Measurements from ENCODE around the gene CSNK1E.

Gene CSNK1E

GRCh38 chr22:38314051-38314932, 2.9 kb downstream of the CSNK1E start:
- H3K9ac ChIP-seq (ENCODE audit: low read length in 2 of 2): peak overlapping the region; percentile 74 to 97
- peaks cover 72% of the 10 kb centered on the region for H3K4me1 ChIP-seq (ENCODE audit: control insufficient read depth, insufficient read depth, low read length)
- no peaks in the 10 kb centered on the region for H3K9me3 ChIP-seq (ENCODE audit: control insufficient read depth in 2 of 2, low read length in 2 of 2)
- no peaks in the 10 kb centered on the region for H3K27me3 ChIP-seq (ENCODE audit: control insufficient read depth in 1 of 2, insufficient read depth in 2 of 2, low read length in 2 of 2)
- H3K27ac ChIP-seq (ENCODE audit: low read length): peak overlapping the region; percentile 94
- peak overlapping the region; percentile 81 to 96 for H3K4me3 ChIP-seq (ENCODE audit: low read length in 2 of 2)
- H3K36me3 ChIP-seq (ENCODE audit: control insufficient read depth in 2 of 2, insufficient read depth in 2 of 2, low read length in 2 of 2): peaks cover 3 to 8% of the 10 kb centered on the region in 2 donors

- Histone ChIP-seq H3K27ac (ENCODE audit: low read length) (peak overlapping the region; percentile 94), H3K4me1 (ENCODE audit: control insufficient read depth, insufficient read depth, low read length) (peaks cover 78% of the 10 kb centered on the region), H3K36me3 (ENCODE audit: control insufficient read depth in 2 of 2, insufficient read depth in 2 of 2, low read length in 2 of 2) (peaks cover 3 to 8% of the 10 kb centered on the region in 2 donors), H3K9ac (ENCODE audit: low read length in 2 of 2) (peak overlapping the region; percentile 74 to 97), H3K9me3 (ENCODE audit: control insufficient read depth in 2 of 2, low read length in 2 of 2) (no peaks in the 10 kb centered on the region), H3K4me3 (ENCODE audit: low read length in 2 of 2) (peak overlapping the region; percentile 81 to 96), H3K27me3 (ENCODE audit: control insufficient read depth in 1 of 2, insufficient read depth in 2 of 2, low read length in 2 of 2) (no peaks in the 10 kb centered on the region)
These were observed 3.8 kb downstream of the CSNK1E start for GRCh38 chr22:38313384-38313955.

GRCh38 chr22:38312261-38312800, 4.9 kb downstream of the CSNK1E start:
- peak overlapping the region in 1 of 2 donors; percentile 55 for H3K9ac ChIP-seq (ENCODE audit: low read length in 2 of 2)
- peak overlapping the region; percentile 94 for H3K27ac ChIP-seq (ENCODE audit: low read length)
- H3K36me3 ChIP-seq (ENCODE audit: control insufficient read depth in 2 of 2, insufficient read depth in 2 of 2, low read length in 2 of 2): peaks cover 3 to 11% of the 10 kb centered on the region in 2 donors
- H3K4me3 ChIP-seq (ENCODE audit: low read length in 2 of 2): peak overlapping the region in 1 of 2 donors; percentile 15
- no peaks in the 10 kb centered on the region for H3K27me3 ChIP-seq (ENCODE audit: control insufficient read depth in 1 of 2, insufficient read depth in 2 of 2, low read length in 2 of 2)
- H3K9me3 ChIP-seq (ENCODE audit: control insufficient read depth in 2 of 2, low read length in 2 of 2): no peaks in the 10 kb centered on the region
- peaks cover 70% of the 10 kb centered on the region for H3K4me1 ChIP-seq (ENCODE audit: control insufficient read depth, insufficient read depth, low read length)

- no peaks in the 10 kb centered on the region for H3K9me3 ChIP-seq (ENCODE audit: control insufficient read depth in 2 of 2, low read length in 2 of 2)
- H3K27me3 ChIP-seq (ENCODE audit: control insufficient read depth in 1 of 2, insufficient read depth in 2 of 2, low read length in 2 of 2): no peaks in the 10 kb centered on the region
- H3K9ac ChIP-seq (ENCODE audit: low read length in 2 of 2): peak overlapping the region in 1 of 2 donors; percentile 40
- H3K4me1 ChIP-seq (ENCODE audit: control insufficient read depth, insufficient read depth, low read length): peaks cover 75% of the 10 kb centered on the region
- no peak overlapping the region for H3K4me3 ChIP-seq (ENCODE audit: low read length in 2 of 2)
- peaks cover 3 to 11% of the 10 kb centered on the region in 2 donors for H3K36me3 ChIP-seq (ENCODE audit: control insufficient read depth in 2 of 2, insufficient read depth in 2 of 2, low read length in 2 of 2)
- peak overlapping the region; percentile 66 for H3K27ac ChIP-seq (ENCODE audit: low read length)
These were observed 6.0 kb downstream of the CSNK1E start for GRCh38 chr22:38311323-38311620.

- H3K4me1 ChIP-seq (ENCODE audit: control insufficient read depth, insufficient read depth, low read length): peaks cover 79% of the 10 kb centered on the region
- H3K36me3 ChIP-seq (ENCODE audit: control insufficient read depth in 2 of 2, insufficient read depth in 2 of 2, low read length in 2 of 2): peaks cover 3 to 11% of the 10 kb centered on the region in 2 donors
- H3K4me3 ChIP-seq (ENCODE audit: low read length in 2 of 2): peak overlapping the region; percentile 9 to 52
- peak overlapping the region; percentile 29 to 47 for H3K9ac ChIP-seq (ENCODE audit: low read length in 2 of 2)
- H3K27ac ChIP-seq (ENCODE audit: low read length): peak overlapping the region; percentile 66
- H3K27me3 ChIP-seq (ENCODE audit: control insufficient read depth in 1 of 2, insufficient read depth in 2 of 2, low read length in 2 of 2): no peaks in the 10 kb centered on the region
- H3K9me3 ChIP-seq (ENCODE audit: control insufficient read depth in 2 of 2, low read length in 2 of 2): no peaks in the 10 kb centered on the region
These were observed 6.5 kb downstream of the CSNK1E start for GRCh38 chr22:38310518-38311322.

- Histone ChIP-seq H3K4me3 (ENCODE audit: low read length in 2 of 2) (peak overlapping the region in 1 of 2 donors; percentile 52), H3K4me1 (ENCODE audit: control insufficient read depth, insufficient read depth, low read length) (peaks cover 75% of the 10 kb centered on the region), H3K9me3 (ENCODE audit: control insufficient read depth in 2 of 2, low read length in 2 of 2) (no peaks in the 10 kb centered on the region), H3K27ac (ENCODE audit: low read length) (peak overlapping the region; percentile 66), H3K27me3 (ENCODE audit: control insufficient read depth in 1 of 2, insufficient read depth in 2 of 2, low read length in 2 of 2) (no peaks in the 10 kb centered on the region), H3K36me3 (ENCODE audit: control insufficient read depth in 2 of 2, insufficient read depth in 2 of 2, low read length in 2 of 2) (peaks cover 3 to 11% of the 10 kb centered on the region in 2 donors), H3K9ac (ENCODE audit: low read length in 2 of 2) (peak overlapping the region; percentile 29 to 53)
These were observed 7.4 kb downstream of the CSNK1E start for GRCh38 chr22:38309614-38310517.

GRCh38 chr22:38308791-38309498, 8.3 kb downstream of the CSNK1E start:
- Histone ChIP-seq H3K4me1 (ENCODE audit: control insufficient read depth, insufficient read depth, low read length) (peaks cover 74% of the 10 kb centered on the region), H3K36me3 (ENCODE audit: control insufficient read depth in 2 of 2, insufficient read depth in 2 of 2, low read length in 2 of 2) (peaks cover 3 to 16% of the 10 kb centered on the region in 2 donors), H3K9me3 (ENCODE audit: control insufficient read depth in 2 of 2, low read length in 2 of 2) (no peaks in the 10 kb centered on the region), H3K4me3 (ENCODE audit: low read length in 2 of 2) (no peak overlapping the region), H3K27ac (ENCODE audit: low read length) (peak overlapping the region; percentile 31), H3K27me3 (ENCODE audit: control insufficient read depth in 1 of 2, insufficient read depth in 2 of 2, low read length in 2 of 2) (no peaks in the 10 kb centered on the region), H3K9ac (ENCODE audit: low read length in 2 of 2) (no peak overlapping the region)

GRCh38 chr22:38305471-38306448, 11.5 kb downstream of the CSNK1E start:
- H3K27ac ChIP-seq (ENCODE audit: low read length): no peak overlapping the region

More at GRCh38 chr22:38305471-38306448, 11.5 kb downstream of the CSNK1E start:
- Histone ChIP-seq H3K9me3 (ENCODE audit: control insufficient read depth in 2 of 2, low read length in 2 of 2) (no peaks in the 10 kb centered on the region), H3K36me3 (ENCODE audit: control insufficient read depth in 2 of 2, insufficient read depth in 2 of 2, low read length in 2 of 2) (peaks cover 13 to 31% of the 10 kb centered on the region in 2 donors), H3K9ac (ENCODE audit: low read length in 2 of 2) (peak overlapping the region in 1 of 2 donors; percentile 17), H3K4me3 (ENCODE audit: low read length in 2 of 2) (no peak overlapping the region), H3K4me1 (ENCODE audit: control insufficient read depth, insufficient read depth, low read length) (peaks cover 56% of the 10 kb centered on the region), H3K27me3 (ENCODE audit: control insufficient read depth in 1 of 2, insufficient read depth in 2 of 2, low read length in 2 of 2) (no peaks in the 10 kb centered on the region)
